ENCODE measurements around the gene FCN1. TPM values are rescaled to one million over a fixed set of nuclear protein-coding genes. Genes with fewer than 3 reads are reported as not detected.

FCN1 gene
- total RNA-seq, 6 experiments from 2014 or later, result 0.68 to 5.3 (median 1.7) TPM

DNA sequence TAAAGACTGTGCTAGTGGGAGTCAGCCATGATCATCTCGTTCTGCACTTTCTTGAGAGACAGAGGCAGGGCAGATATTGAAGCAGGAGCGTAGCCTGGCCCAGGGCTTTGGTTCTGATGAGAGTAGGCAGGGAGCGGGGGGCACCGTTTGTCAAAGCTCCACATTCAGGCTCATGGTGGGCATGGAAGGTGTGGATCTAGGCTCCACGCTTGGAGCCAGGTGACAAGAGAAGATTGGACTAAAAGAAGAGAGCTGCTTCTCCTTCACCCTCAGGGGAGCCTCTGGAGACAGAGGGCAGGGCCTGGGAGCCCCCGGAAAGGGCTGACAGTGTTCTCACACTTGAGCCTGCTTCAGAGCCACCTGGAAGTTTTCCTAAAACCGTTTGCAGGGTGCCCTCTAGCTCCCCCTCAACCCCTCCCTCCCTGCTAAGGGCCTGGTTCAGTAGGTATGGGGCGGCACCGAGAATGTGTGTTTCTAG lies 61.8 kb downstream of the FCN1 start:
- ATAC-seq, result no peak
- peak in 1 of 3 donors; percentile 30 for DNase-seq
- Histone ChIP-seq H3K36me3 (no peaks in the 10 kb centered on the region), H3K4me1 (no peaks in the 10 kb centered on the region), H3K4me3 (no peak overlapping the region), H3K9me3 (no peaks in the 10 kb centered on the region), H3K27me3 (no peaks in the 10 kb centered on the region), H3K27ac (no peak overlapping the region)
- 64% methylated on average over 6 of the region's 9 CpGs for WGBS (ENCODE audit: insufficient coverage, low coverage, low lambda C conversion rate, missing lambda C conversion rate)
- no peak for TF ChIP-seq POLR2A (IDR thresholded peaks at IDR 0.05)
- TF ChIP-seq, protein P1, sequence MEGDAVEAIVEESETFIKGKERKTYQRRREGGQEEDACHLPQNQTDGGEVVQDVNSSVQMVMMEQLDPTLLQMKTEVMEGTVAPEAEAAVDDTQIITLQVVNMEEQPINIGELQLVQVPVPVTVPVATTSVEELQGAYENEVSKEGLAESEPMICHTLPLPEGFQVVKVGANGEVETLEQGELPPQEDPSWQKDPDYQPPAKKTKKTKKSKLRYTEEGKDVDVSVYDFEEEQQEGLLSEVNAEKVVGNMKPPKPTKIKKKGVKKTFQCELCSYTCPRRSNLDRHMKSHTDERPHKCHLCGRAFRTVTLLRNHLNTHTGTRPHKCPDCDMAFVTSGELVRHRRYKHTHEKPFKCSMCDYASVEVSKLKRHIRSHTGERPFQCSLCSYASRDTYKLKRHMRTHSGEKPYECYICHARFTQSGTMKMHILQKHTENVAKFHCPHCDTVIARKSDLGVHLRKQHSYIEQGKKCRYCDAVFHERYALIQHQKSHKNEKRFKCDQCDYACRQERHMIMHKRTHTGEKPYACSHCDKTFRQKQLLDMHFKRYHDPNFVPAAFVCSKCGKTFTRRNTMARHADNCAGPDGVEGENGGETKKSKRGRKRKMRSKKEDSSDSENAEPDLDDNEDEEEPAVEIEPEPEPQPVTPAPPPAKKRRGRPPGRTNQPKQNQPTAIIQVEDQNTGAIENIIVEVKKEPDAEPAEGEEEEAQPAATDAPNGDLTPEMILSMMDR (IDR thresholded peaks at IDR 0.05), result no peak
- intact Hi-C loops (cut with DNase I), result no loop called here

Small RNAs within 50 kb of the gene (small RNA-seq; reads per million reads assigned to genes)
- 0 reads per million in 2 experiments for gene AL603650.1

Other genes starting within 250 kb of the FCN1 start
- gene FCN2, start 37.1 kb downstream of the FCN1 start, total RNA-seq, result 100 to 1,000 TPM in 1 of 6 experiments, 10 to 100 TPM in 5; 46.6 to 116 (median 77.3) TPM
- gene OLFM1, start 169.8 kb upstream of the FCN1 start, total RNA-seq, result 1 to 10 TPM; 1.1 to 5.9 (median 3.5) TPM

Data from right lobe of liver (tissue), 6 donors.